GM19324 (cell line): ENCODE data around the gene ATG9A.
A peak's percentile ranks its signal among the peaks of the same experiment; 100 is the strongest.

Source experiments
- ATAC-seq: cut with Tn5 transposase; IDR thresholded peaks from one replicate; pipeline ENCODE4 v1.9.1; 2021; ENCODE audit warnings: mild to moderate bottlenecking, moderate library complexity; ENCODE audit not compliant: unreplicated experiment, low FRiP score

ATG9A gene

GRCh38 chr2:219223831-219224610, 5.4 kb downstream of the ATG9A start:
- ATAC-seq: no peak

- no peak for ATAC-seq
These were observed 7.4 kb downstream of the ATG9A start for GRCh38 chr2:219221957-219222518.

- ATAC-seq: no peak
These were observed 8.6 kb downstream of the ATG9A start for GRCh38 chr2:219220652-219221402.

GRCh38 chr2:219219784-219220532, 9.5 kb downstream of the ATG9A start:
- ATAC-seq: no peak

- peak; percentile 84 for ATAC-seq
These were observed 10.4 kb downstream of the ATG9A start, which contains the start of gene ABCB6 for GRCh38 chr2:219218732-219219701. TSS of gene ABCB6 (minus strand) at chr2:219218958. CDS start at chr2:219218673, 285 bp downstream.

GRCh38 chr2:219218217-219218731, 11.2 kb downstream of the ATG9A start:
- no peak for ATAC-seq

GRCh38 chr2:219216535-219216915, 12.9 kb downstream of the ATG9A start:
- ATAC-seq: no peak

GRCh38 chr2:219215871-219216534, 13.4 kb downstream of the ATG9A start:
- ATAC-seq: no peak

- ATAC-seq: no peak
These were observed 14.7 kb downstream of the ATG9A start for GRCh38 chr2:219214786-219215185.

GRCh38 chr2:219214141-219214540, 15.3 kb downstream of the ATG9A start:
- ATAC-seq: no peak

GRCh38 chr2:219213486-219214071, 15.9 kb downstream of the ATG9A start:
- no peak for ATAC-seq

GRCh38 chr2:219213026-219213415, 16.4 kb downstream of the ATG9A start:
- no peak for ATAC-seq

GRCh38 chr2:219210886-219211362, 18.5 kb downstream of the ATG9A start:
- ATAC-seq: no peak

GRCh38 chr2:219210196-219210885, 19.1 kb downstream of the ATG9A start:
- ATAC-seq: no peak

- no peak for ATAC-seq
These were observed 19.9 kb downstream of the ATG9A start for GRCh38 chr2:219209236-219210195.

GRCh38 chr2:219207884-219208740, 21.3 kb downstream of the ATG9A start:
- ATAC-seq: no peak
